Endothelial cell of umbilical vein (primary cell): Measurements from ENCODE around the gene ZNF423. TPM values are rescaled to one million over a fixed set of nuclear protein-coding genes. Genes with fewer than 3 reads are reported as not detected.
"Not testable (repeated sequence)": the region's sequence is repeated elsewhere in the genome, so short reads cannot be mapped to it uniquely, and the experiment has no call there.

Experiments used
- BruUV-seq: library from RNA; stranded (reverse); fragments of 400-500 nt; replicated peaks from 2 replicates; lab custom pipeline; 2021; lab: Mats Ljungman, UMichigan
- CTCF ChIA-PET: fragments of 300-600, 350-600 bp; sonication (Branson Sonifier 250); formaldehyde crosslinking; loops from one replicate; lab custom pipeline; 2021; ENCODE audit warnings: antibody characterized with exemption, inconsistent platforms; lab: Charles Lee
- POLR2A ChIA-PET: fragments of 300-600, 350-600 bp; sonication (Branson Sonifier 250); formaldehyde crosslinking; loops from one replicate; lab custom pipeline; 2021; ENCODE audit warnings: antibody characterized with exemption, inconsistent platforms; lab: Charles Lee
- DNase-seq: peaks from one replicate; pipeline ENCODE4 v3.0.0-alpha.2; 2011; ENCODE audit warnings: low read depth, low spot score
- FAIRE-seq: peaks from 2 replicates; lab custom pipeline; 2011; peaks lifted over from hg19 to GRCh38; lab: Jason Lieb, UNC
- H2AFZ ChIP-seq: 2 replicates; pipeline ENCODE4 v1.6.0; 2012; ENCODE audit warnings: low read depth, low read length, control low read depth, inconsistent platforms
- H3K27ac ChIP-seq: 2 replicates; pipeline ENCODE4 v1.5.1; 2011; ENCODE audit warnings: low read depth, mild to moderate bottlenecking, control low read depth, low read length, moderate library complexity; ENCODE audit not compliant: insufficient read depth
- H3K27me3 ChIP-seq, 2 experiments: 2 replicates each; pipeline versions ENCODE4 v1.6.0 to v1.6.1; 2011; ENCODE audit warnings: low read length in 2 of 2, mixed read lengths in 1 of 2; ENCODE audit not compliant: control insufficient read depth in 2 of 2, insufficient read depth in 2 of 2
- H3K36me3 ChIP-seq, 2 experiments: 2 replicates in 1 of 2; 3 replicates in 1 of 2; pipeline ENCODE4 v1.5.1; 2011; ENCODE audit warnings: low read length in 2 of 2, mild to moderate bottlenecking in 1 of 2, moderate library complexity in 1 of 2; ENCODE audit not compliant: control insufficient read depth in 2 of 2, insufficient read depth in 2 of 2; ENCODE audit errors: extremely low read depth in 1 of 2
- H3K4me1 ChIP-seq: 3 replicates; pipeline ENCODE4 v1.5.1; 2011; ENCODE audit warnings: mild to moderate bottlenecking, low read length; ENCODE audit not compliant: control insufficient read depth, insufficient read depth; ENCODE audit errors: extremely low read depth
- H3K4me2 ChIP-seq: 2 replicates; pipeline ENCODE4 v1.6.1; 2011; ENCODE audit warnings: low read length, control low read depth, mixed read lengths; ENCODE audit not compliant: insufficient read depth
- H3K4me3 ChIP-seq, 3 experiments: fragments of 200-600 bp in 1 of 3; sonication (generic), shearing (Covaris generic) in 1 of 3; replicated peaks in 1 of 3; 2 replicates each; pipeline ENCODE4 v1.5.1; 2011 to 2016; ENCODE audit warnings: control low read depth in 3 of 3, low read length in 3 of 3, mild to moderate bottlenecking in 2 of 3, inconsistent platforms in 1 of 3, low read depth in 1 of 3, moderate library complexity in 1 of 3; ENCODE audit not compliant: insufficient read depth in 1 of 3
- H3K79me2 ChIP-seq: 2 replicates; pipeline ENCODE4 v1.6.0; 2012; ENCODE audit warnings: low read length, inconsistent platforms; ENCODE audit not compliant: control insufficient read depth, insufficient read depth
- H3K9ac ChIP-seq: replicated peaks from 2 replicates; pipeline ENCODE3; 2011; ENCODE audit warnings: low read length, control low read depth; ENCODE audit not compliant: insufficient read depth; ENCODE audit errors: extremely low read depth
- H3K9me1 ChIP-seq: replicated peaks from 3 replicates; pipeline ENCODE4 v1.6.0; 2011; ENCODE audit warnings: mild to moderate bottlenecking, low read length; ENCODE audit not compliant: control insufficient read depth, insufficient read depth; ENCODE audit errors: extremely low read depth
- H3K9me3 ChIP-seq: replicated peaks from 2 replicates; pipeline ENCODE4 v1.5.1; 2012; ENCODE audit warnings: low read length, inconsistent platforms; ENCODE audit not compliant: control insufficient read depth, insufficient read depth
- H4K20me1 ChIP-seq: replicated peaks from 2 replicates; pipeline ENCODE3; 2011; ENCODE audit warnings: mild to moderate bottlenecking, low read length; ENCODE audit not compliant: control insufficient read depth, insufficient read depth; ENCODE audit errors: extremely low read depth
- EZH2 ChIP-seq: IDR thresholded peaks from 2 replicates; pipeline ENCODE4 v1.6.1; 2012; ENCODE audit warnings: borderline replicate concordance, low read depth, mild to moderate bottlenecking, moderate library complexity, low read length, inconsistent platforms; ENCODE audit not compliant: severe bottlenecking
- MYC ChIP-seq: IDR thresholded peaks from one replicate; pipeline ENCODE4 v1.6.1; 2011; ENCODE audit warnings: mild to moderate bottlenecking, low read depth, low read length
- dilution Hi-C: fragments of 300-500 bp; cut with MboI; formaldehyde crosslinking; loops from one replicate; pipeline ENCODE4 v1.15.0; 2019; ENCODE audit warnings: low sequenced_read_pairs; ENCODE audit not compliant: extremely low pct_ligation_motif_present
- intact Hi-C: fragments of 100-400 bp; cut with micrococcal nuclease; formaldehyde crosslinking; loops from one replicate; pipeline ENCODE4 v1.10.0; 2022
- polyA plus RNA-seq, 4 experiments: library from polyadenylated mRNA; depleted of rRNA in 3 of 4; stranded (reverse) in 3 of 4; unstranded in 1 of 4; fragments of >200 nt; gene quantifications; 2 replicates each; pipeline versions ENCODE4 v1.2.1 to v1.2.3, GENCODE V29; 2011 to 2012; ENCODE audit warnings: missing spikeins in 1 of 4
- total RNA-seq: library from RNA; stranded (reverse); gene quantifications from 2 replicates; pipeline ENCODE4 v1.2.3, GENCODE V29; 2021

ZNF423 gene
- total and polyA plus RNA-seq, 2 donors (not counting 3 experiments of a cell fraction or from before 2014, with no cell fraction given), result 2.2 to 8.1 TPM

DNA sequence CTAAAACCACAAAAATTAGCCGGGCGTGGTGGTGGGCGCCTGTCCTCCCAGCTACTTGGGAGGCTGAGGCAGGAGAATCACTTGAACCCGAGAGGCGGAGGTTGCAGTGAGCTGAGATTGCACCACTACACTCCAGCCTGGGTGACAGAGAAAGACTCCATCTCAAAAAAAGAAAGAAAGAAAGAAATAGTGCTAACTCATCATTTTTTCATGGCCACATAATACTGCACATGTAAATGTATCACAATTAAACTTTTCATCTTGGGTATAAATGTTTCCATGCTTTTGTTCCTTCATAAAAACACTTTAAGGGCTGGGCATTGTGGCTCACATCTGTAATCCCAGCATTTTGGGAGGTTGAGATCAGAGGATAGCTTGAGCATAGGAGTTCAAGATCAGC lies 15.9 kb upstream of the ZNF423 start:
- H3K27ac ChIP-seq, DNase-seq, H2AFZ ChIP-seq, H4K20me1 ChIP-seq, H3K9me1 ChIP-seq, BruUV-seq, FAIRE-seq, H3K4me3 ChIP-seq, H3K4me1 ChIP-seq, H3K4me2 ChIP-seq, POLR2A ChIA-PET, H3K27me3 ChIP-seq, H3K36me3 ChIP-seq, H3K9ac ChIP-seq, intact Hi-C loops, dilution Hi-C loops, H3K79me2 ChIP-seq, H3K9me3 ChIP-seq: not testable (repeated sequence)
- CTCF ChIA-PET, result interaction anchor here (1.7 kb wide), 1 partner anchor 14 kb away, joined by 11 read pairs; no protein-coding TSS in a partner anchor

DNA sequence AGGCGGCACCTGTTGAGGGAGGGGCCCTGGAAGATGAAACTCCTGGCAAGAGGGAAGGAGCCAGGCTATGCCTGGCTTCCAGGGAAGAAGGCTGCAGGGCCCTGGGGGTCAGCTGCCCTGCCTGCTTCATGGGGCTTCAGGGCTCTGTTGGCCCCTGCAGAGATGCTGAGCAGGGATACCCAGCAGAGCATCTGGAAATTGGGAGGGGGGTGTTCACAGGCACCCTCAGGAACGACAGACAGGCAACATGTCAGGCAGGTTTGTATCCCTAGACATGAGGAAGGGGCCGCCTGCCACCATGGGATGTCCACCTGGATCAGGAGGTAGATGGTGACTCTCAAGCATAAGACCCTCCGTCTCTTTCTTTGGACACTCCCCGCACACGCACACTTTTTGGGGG lies 13.8 kb upstream of the ZNF423 start:
- Histone ChIP-seq H4K20me1 (no peaks in the 10 kb centered on the region), H3K9me1 (no peaks in the 10 kb centered on the region), H3K27ac (no peak overlapping the region), H3K4me2 (no peak overlapping the region), H2AFZ (no peak overlapping the region), H3K4me3 (no peak overlapping the region), H3K36me3 (no peaks in the 10 kb centered on the region), H3K4me1 (no peaks in the 10 kb centered on the region), H3K9me3 (no peaks in the 10 kb centered on the region), H3K9ac (no peak overlapping the region), H3K79me2 (no peaks in the 10 kb centered on the region), H3K27me3 (no peaks in the 10 kb centered on the region)
- intact Hi-C loops, result no loop called here
- ChIA-PET POLR2A (no interaction called here), CTCF (no interaction called here)
- FAIRE-seq (no peak), DNase-seq (no peak)
- TF ChIP-seq MYC (no peak), EZH2 (no peak)
- dilution Hi-C loops, result no loop called here
- no TSS peak for BruUV-seq
